Upper lobe of left lung (tissue), 6 donors: ENCODE results near the gene B3GNT8. TPM values are rescaled to one million over a fixed set of nuclear protein-coding genes. Genes with fewer than 3 reads are reported as not detected.
A peak's percentile ranks its signal among the peaks of the same experiment; 100 is the strongest.

Experiments
- ATAC-seq, 2 donors: fragments of 200-7000 bp; cut with Tn5 transposase; one replicate each; pipeline ENCODE4 v1.9.1; 2022; ENCODE audit warnings: mild to moderate bottlenecking in 2 of 2, moderate library complexity in 2 of 2; ENCODE audit not compliant: low FRiP score in 2 of 2
- DNase-seq, 2 donors: peaks; one replicate each; pipeline ENCODE4 v3.0.0-alpha.2; 2019 to 2020
- H3K27ac ChIP-seq, 4 donors: fragments of 200-600 bp; sonication (generic); one replicate each; pipeline ENCODE4 v1.5.1; 2016 to 2019
- H3K27me3 ChIP-seq, 4 donors: fragments of 200-600 bp; sonication (generic); one replicate each; pipeline ENCODE4 v1.5.1; 2017 to 2019
- H3K36me3 ChIP-seq, 4 donors: fragments of 200-600 bp; sonication (generic); one replicate each; pipeline ENCODE4 v1.5.1; 2016 to 2019
- H3K4me1 ChIP-seq, 4 donors: fragments of 200-600 bp; sonication (generic); one replicate each; pipeline ENCODE4 v1.5.1; 2018 to 2019
- H3K4me3 ChIP-seq, 4 donors: fragments of 200-600 bp; sonication (generic); one replicate each; pipeline ENCODE4 v1.5.1; 2017 to 2019; ENCODE audit warnings: mild to moderate bottlenecking in 2 of 4, moderate library complexity in 1 of 4
- H3K9me3 ChIP-seq, 4 donors: fragments of 200-600 bp; sonication (generic); one replicate each; pipeline ENCODE4 v1.5.1; 2018 to 2019
- EP300 ChIP-seq, 4 donors: sonication (generic); formaldehyde crosslinking; IDR thresholded peaks; one replicate each; pipeline ENCODE4 v1.5.1; 2017; ENCODE audit warnings: antibody characterized with exemption in 4 of 4, control low read depth in 2 of 4
- POLR2A ChIP-seq, 4 donors: fragments of 450-650 bp; IDR thresholded peaks; one replicate each; pipeline ENCODE4 v1.5.1; 2016 to 2017; ENCODE audit warnings: antibody characterized with exemption in 4 of 4, mild to moderate bottlenecking in 2 of 4
- POLR2AphosphoS5 ChIP-seq, 2 donors: sonication (generic); formaldehyde crosslinking; IDR thresholded peaks; one replicate each; pipeline ENCODE4 v1.5.1; 2017; ENCODE audit warnings: antibody characterized with exemption in 2 of 2
- WGBS, 2 donors: methylation state at CpG; one replicate each; pipeline ENCODE4 v1.1.5; 2017 to 2018; 5-methylcytosine and 5-hydroxymethylcytosine counted together
- total RNA-seq, 6 donors: library from RNA; depleted of rRNA in 4 of 6; stranded (reverse); fragments of >200 nt in 4 of 6; gene quantifications; one replicate each; pipeline versions ENCODE4 v1.1.0 to v1.2.1, GENCODE V29; 2016 to 2021
- TF ChIP-seq, protein P1 (sequence below), 6 experiments: fragments of 450-650 bp in 4 of 6; fragments of 200-600 bp in 2 of 6; sonication (generic) in 2 of 6; IDR thresholded peaks; one replicate each; pipeline ENCODE4 v1.5.1; 2016 to 2019; ENCODE audit warnings: antibody characterized with exemption in 6 of 6
- donor health status: DM: no; HTN: no; CAD: no; lungs with moderate emphysema.
- donor health status: DM: no; HTN: yes; CAD: no; lungs with severe emphysema.

The B3GNT8 gene
- total RNA-seq, 6 donors from 2014 or later, result 10.0 to 39.1 (median 23.4) TPM

- TF ChIP-seq POLR2A (IDR thresholded peaks at IDR 0.05) (peak in 1 of 4 donors; percentile 53), EP300 (IDR thresholded peaks at IDR 0.05) (peak in 3 of 4 donors; percentile 34 to 97 (median 79)), POLR2AphosphoS5 (IDR thresholded peaks at IDR 0.05) (peak; percentile 81 to 83)
- TF ChIP-seq, protein P1, sequence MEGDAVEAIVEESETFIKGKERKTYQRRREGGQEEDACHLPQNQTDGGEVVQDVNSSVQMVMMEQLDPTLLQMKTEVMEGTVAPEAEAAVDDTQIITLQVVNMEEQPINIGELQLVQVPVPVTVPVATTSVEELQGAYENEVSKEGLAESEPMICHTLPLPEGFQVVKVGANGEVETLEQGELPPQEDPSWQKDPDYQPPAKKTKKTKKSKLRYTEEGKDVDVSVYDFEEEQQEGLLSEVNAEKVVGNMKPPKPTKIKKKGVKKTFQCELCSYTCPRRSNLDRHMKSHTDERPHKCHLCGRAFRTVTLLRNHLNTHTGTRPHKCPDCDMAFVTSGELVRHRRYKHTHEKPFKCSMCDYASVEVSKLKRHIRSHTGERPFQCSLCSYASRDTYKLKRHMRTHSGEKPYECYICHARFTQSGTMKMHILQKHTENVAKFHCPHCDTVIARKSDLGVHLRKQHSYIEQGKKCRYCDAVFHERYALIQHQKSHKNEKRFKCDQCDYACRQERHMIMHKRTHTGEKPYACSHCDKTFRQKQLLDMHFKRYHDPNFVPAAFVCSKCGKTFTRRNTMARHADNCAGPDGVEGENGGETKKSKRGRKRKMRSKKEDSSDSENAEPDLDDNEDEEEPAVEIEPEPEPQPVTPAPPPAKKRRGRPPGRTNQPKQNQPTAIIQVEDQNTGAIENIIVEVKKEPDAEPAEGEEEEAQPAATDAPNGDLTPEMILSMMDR (IDR thresholded peaks at IDR 0.05), result no peak
- Histone ChIP-seq H3K4me3 (no peak overlapping the region), H3K27me3 (no peaks in the 10 kb centered on the region), H3K4me1 (peaks cover 20 to 53% (median 36%) of the 10 kb centered on the region in 4 donors), H3K36me3 (peaks cover 22 to 81% (median 51%) of the 10 kb centered on the region in 4 donors), H3K9me3 (no peaks in the 10 kb centered on the region), H3K27ac (peak overlapping the region in 3 of 4 donors; percentile 60 to 81 (median 63))
- peak; percentile 72 to 94 for DNase-seq
- ATAC-seq, result peak; percentile 58 to 89
- WGBS, 2 donors, result 61 to 75% methylated on average over 12 of the region's 12 CpGs
Measured at GRCh38 chr19:41416194-41416674, 10.9 kb downstream of the B3GNT8 start.

DNA sequence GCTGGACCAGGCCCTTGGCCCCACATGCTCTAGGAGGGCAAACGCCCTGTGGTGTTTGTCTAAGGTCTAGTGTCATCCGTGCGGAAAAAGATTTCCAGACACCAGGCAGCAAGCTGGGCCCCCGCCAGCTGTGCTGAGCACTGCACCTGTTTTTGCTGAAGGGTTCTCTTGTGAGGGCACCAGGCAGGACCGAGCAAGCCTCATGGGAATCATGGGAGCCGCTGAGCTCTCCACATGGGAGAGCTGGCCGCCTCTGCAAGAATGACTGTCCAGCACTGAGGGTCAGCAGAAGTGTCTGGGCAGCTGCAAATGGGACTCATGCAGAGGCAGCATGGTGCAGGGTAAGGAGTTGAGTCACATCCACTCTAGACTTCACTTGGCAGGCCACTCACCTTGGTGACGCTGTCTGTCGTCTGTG is 12.0 kb downstream of the B3GNT8 start:
- Histone ChIP-seq H3K27me3 (no peaks in the 10 kb centered on the region), H3K4me3 (no peak overlapping the region), H3K4me1 (peaks cover 24 to 53% (median 42%) of the 10 kb centered on the region in 4 donors), H3K9me3 (no peaks in the 10 kb centered on the region), H3K27ac (peak overlapping the region in 3 of 4 donors; percentile 48 to 81 (median 60)), H3K36me3 (peaks cover 17 to 74% (median 44%) of the 10 kb centered on the region in 4 donors)
- TF ChIP-seq POLR2A (IDR thresholded peaks at IDR 0.05), result no peak
- TF ChIP-seq, protein P1 (IDR thresholded peaks at IDR 0.05), result no peak
- TF ChIP-seq EP300 (IDR thresholded peaks at IDR 0.05), result no peak
- TF ChIP-seq POLR2AphosphoS5 (IDR thresholded peaks at IDR 0.05), result peak; percentile 22 to 36
- WGBS, 2 donors, result 68 to 85% methylated on average over 2 to 9 of the region's 9 CpGs
- DNase-seq, result peak in 1 of 2 donors; percentile 68
- peak in 1 of 2 donors; percentile 47 for ATAC-seq

DNA sequence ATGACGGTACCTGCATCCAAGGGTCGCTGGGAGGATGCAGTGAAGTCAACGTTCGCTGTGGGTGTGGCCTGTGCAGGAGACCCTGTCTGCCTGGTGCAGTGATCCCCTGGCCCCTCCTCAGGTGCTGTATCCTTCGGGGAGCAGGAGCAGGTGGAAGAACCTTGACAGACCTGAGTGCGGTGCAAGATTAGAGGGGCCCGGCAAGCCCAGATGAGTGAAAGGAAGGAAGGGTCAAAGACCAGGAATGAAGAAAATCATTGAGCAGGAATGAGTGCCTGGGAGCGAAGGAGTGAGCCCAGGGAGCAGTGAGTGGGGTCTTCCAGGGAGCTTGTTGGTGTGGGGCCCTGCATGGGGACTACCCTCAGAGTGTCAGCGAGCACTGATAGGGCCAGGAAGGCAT is 12.7 kb downstream of the B3GNT8 start:
- H3K9me3 ChIP-seq, result no peaks in the 10 kb centered on the region
- peak overlapping the region; percentile 9 to 81 (median 54) for H3K27ac ChIP-seq
- TF ChIP-seq EP300 (IDR thresholded peaks at IDR 0.05) (no peak), POLR2A (IDR thresholded peaks at IDR 0.05) (no peak), POLR2AphosphoS5 (IDR thresholded peaks at IDR 0.05) (no peak)
- TF ChIP-seq, protein P1 (IDR thresholded peaks at IDR 0.05), result no peak
- no peak overlapping the region for H3K4me3 ChIP-seq
- H3K4me1 ChIP-seq, result peaks cover 31 to 55% (median 43%) of the 10 kb centered on the region in 4 donors
- H3K27me3 ChIP-seq, result no peaks in the 10 kb centered on the region
- WGBS, 2 donors, result 92% methylated on average over 9 of the region's 9 CpGs
- peaks cover 12 to 67% (median 38%) of the 10 kb centered on the region in 4 donors for H3K36me3 ChIP-seq
- DNase-seq (no peak), ATAC-seq (no peak)

DNA sequence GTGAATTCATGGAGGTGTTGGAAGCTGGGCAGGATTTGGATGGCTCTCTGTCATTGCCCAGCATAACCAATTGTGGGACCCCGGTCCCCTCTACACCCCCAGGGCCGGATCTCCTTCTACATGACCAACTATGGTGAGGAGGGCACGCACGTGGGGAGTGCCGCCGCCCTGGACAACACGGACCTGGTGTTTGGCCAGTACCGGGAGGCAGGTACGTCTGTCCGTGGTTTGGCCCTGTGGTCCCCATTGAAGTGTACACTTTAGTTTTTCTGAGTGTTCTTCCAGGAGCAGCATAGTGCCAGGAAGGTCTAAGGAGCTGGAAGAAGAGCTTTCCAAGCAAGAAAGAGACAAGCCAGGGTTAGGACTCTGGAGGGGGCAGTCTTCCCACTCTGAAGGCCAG is 13.2 kb downstream of the B3GNT8 start:
- H3K27me3 ChIP-seq, result no peaks in the 10 kb centered on the region
- peaks cover 7 to 62% (median 33%) of the 10 kb centered on the region in 4 donors for H3K36me3 ChIP-seq
- H3K4me3 ChIP-seq, result no peak overlapping the region
- peak in 1 of 2 donors; percentile 74 for DNase-seq
- H3K27ac ChIP-seq, result peak overlapping the region; percentile 9 to 81 (median 54)
- WGBS, 2 donors, result 66 to 82% methylated on average over 10 of the region's 10 CpGs
- peaks cover 36 to 60% (median 47%) of the 10 kb centered on the region in 4 donors for H3K4me1 ChIP-seq
- H3K9me3 ChIP-seq, result no peaks in the 10 kb centered on the region
- TF ChIP-seq EP300 (IDR thresholded peaks at IDR 0.05) (peak in 2 of 4 donors; percentile 74 to 85), POLR2AphosphoS5 (IDR thresholded peaks at IDR 0.05) (peak in 1 of 2 donors; percentile 43)
- TF ChIP-seq, protein P1 (IDR thresholded peaks at IDR 0.05), result no peak
- no peak for ATAC-seq
